Activated CD4-positive, CD25-positive, alpha-beta regulatory T cell (primary cell): Measurements from ENCODE around the gene PRELID1.
"Not testable (repeated sequence)": the region's sequence is repeated elsewhere in the genome, so short reads cannot be mapped to it uniquely, and the experiment has no call there.

Source experiments
- DNase-seq, 4 experiments: peaks; one replicate each; lab custom pipeline; 2025; lab: John Stamatoyannopoulos, UW

The PRELID1 gene

DNA sequence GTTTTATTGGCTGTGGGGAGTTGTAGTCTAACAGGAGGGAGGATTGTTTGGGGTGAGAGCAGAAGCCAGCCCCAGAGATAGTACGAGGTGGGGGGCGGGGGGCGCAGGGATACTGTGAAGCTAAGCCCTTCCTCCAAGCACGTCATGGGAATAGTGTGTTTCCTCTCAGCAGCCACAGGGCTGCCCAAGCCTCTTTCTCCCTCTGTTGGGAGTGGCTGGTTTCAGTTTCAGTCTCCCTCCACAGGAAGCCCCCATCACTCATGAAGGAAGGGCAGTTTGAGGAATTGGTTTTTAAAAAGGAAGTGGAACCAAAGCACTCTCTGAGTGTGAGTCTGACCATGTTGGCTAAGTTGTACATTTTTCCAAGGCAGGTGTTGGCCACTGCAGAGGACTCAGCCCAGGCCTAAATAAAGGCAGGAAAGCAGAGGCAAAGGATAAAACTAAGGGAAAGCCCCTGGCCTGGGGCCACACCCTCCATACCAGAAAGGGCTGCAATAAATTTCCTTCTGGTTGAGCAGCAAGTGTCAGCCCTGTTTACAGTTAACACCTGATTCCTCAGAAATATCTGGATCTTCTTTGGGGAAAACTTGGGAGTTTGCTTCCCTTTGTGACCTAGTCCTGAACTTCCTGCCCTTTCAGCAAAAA, 3.2 kb upstream of the PRELID1 start:
- DNase-seq: no peak

DNA sequence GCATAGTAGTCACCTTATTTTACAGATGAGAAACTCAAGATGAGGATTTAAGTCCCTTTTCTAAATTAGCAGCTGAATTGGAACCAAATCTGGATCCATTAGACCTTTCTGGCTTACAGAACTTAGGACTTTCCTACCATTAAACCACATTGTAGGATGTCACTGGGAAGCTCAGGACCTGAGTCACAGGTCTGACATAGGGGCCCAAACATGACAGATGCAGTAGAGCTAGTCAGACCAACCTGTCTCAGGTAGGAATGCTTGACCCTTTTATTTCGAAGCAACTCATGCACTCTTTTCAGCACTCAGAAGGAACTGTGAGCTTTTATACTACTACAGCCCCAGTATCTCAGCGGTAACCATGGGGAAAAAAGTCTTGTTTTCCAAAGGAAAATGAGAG, 2.6 kb upstream of the PRELID1 start:
- DNase-seq: no peak

DNA sequence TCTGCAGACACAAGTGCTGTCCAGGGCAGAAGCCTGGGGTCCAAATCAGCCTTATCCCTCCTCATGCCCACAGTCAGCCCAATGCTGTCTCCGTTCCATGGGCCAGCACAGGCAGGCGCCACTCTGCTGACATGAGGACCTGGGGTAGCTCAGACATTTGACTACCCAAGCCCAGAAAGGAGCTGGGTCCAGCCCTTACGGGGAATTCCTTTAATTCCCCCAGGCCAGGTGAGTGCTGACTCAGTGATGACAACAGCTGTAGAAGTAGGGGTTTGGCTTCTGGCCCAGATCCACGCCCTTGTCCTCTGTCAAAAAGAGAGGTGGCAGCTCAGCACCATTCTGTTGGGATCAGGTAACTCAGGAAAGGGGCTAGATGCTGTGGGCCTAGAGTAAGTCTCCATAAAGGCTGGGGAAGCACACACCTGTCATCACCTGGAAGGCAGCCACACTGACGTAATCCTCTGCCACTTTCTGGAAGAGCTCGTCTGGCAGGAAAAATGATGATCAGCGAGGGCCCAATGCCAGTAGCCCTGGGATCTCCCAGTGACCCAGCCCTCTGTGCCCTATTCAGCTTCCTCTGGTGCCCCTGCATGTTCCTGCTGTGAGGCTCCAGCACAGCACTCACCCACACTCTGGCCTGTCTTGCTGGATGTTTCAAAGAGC, 2.0 kb upstream of the PRELID1 start:
- no peak for DNase-seq

DNA sequence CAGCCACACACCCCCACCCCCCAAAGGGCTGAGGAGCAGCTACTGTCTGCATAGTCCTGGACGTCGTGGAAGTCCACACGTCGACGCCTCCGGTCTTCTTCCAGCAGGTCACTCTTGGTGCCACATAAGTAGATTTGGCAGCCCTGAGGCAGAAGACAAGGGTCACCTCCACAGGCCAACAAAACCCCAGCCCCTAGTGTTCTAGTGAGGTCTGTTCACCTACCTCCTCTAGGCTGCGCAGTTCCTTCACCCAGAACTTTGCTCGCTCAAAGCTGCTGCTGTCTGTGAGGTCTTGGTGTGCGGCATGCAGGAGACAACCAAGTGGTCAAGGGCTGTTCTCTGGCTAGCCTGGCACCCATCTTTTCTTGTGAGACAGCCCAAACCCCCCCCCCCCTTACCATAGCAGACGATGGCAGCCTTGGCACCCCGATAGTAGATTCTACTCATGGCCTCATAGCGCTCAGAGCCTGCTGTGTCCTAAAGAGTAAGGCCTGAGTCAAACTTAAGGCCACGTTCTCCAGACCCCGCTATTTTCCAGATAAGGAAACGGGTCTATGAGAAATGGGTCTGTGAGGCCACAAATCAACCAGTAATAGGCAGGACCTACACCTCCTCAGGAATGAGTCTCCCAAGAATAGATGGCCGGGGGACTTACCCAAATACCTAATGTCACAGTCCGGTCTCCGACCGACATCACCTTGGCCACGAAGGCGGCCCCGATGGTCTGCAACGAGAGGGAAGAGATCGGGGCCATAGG, 1.1 kb upstream of the PRELID1 start:
- DNase-seq: no peak

DNA sequence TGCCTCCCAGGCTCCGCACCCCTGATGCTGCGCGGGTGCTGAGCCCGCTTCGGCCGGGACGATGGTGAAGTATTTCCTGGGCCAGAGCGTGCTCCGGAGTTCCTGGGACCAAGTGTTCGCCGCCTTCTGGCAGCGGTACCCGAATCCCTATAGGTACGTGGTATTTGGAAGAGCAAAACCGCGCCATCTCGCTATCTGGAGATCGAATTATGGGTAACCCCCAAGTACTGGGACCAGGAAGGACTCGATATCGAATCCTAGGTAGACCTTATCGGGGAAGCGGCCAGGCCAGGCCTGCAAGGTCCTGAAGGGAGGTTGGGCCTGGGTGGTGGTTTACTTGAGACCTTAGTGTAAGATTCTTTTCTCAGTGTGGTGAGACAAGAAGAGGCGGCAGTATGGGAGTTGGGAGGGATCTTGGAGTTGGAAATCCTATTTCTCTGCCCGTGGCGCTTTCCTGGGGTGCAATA, 359 bp downstream of the PRELID1 start:
- no peak for DNase-seq

DNA sequence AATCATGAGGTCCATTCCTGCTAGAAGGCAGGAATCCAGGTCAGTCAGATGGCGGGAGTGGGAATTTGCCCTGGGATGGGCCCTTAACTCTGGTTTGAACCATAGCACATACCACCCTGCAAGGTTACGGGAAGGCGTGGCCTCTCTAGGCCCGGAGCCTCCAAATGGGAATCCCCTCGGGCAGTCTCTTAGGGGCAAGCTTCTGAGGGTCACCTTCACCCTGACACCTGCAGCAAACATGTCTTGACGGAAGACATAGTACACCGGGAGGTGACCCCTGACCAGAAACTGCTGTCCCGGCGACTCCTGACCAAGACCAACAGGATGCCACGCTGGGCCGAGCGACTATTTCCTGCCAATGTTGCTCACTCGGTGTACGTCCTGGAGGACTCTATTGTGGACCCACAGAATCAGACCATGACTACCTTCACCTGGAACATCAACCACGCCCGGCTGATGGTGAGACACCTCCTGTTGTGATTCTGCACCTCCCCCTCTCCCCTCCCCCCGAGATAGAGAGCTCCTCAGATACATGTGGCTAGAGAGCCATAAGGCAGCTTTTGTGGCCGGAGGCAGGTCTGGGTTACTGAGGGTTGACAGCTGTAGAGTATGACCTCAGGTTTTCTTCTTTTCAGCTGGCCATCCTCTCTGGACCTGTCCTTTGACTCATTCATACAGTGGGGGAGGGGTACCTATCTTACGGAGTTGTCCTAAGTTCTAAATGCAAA, 957 bp downstream of the PRELID1 start:
- DNase-seq: no peak

DNA sequence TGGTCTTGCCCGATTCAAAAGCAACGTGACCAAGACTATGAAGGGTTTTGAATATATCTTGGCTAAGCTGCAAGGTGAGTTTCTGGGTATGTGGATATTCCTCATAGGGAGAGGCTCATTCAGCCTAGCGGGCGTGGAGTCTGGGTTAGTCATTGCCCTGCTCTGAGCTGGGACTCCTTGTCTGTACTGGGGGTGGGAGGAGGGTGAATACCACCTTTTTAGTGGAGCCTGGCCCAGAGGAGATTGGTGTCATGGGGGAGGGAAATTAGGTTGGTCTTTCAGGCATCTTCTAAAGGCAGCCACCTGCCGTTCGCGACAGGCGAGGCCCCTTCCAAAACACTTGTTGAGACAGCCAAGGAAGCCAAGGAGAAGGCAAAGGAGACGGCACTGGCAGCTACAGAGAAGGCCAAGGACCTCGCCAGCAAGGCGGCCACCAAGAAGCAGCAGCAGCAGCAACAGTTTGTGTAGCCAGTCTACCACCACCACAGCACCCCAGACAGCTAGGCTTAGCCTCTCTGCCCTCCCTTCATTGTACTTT, 2.6 kb downstream of the PRELID1 start:
- not testable (repeated sequence) for DNase-seq

DNA sequence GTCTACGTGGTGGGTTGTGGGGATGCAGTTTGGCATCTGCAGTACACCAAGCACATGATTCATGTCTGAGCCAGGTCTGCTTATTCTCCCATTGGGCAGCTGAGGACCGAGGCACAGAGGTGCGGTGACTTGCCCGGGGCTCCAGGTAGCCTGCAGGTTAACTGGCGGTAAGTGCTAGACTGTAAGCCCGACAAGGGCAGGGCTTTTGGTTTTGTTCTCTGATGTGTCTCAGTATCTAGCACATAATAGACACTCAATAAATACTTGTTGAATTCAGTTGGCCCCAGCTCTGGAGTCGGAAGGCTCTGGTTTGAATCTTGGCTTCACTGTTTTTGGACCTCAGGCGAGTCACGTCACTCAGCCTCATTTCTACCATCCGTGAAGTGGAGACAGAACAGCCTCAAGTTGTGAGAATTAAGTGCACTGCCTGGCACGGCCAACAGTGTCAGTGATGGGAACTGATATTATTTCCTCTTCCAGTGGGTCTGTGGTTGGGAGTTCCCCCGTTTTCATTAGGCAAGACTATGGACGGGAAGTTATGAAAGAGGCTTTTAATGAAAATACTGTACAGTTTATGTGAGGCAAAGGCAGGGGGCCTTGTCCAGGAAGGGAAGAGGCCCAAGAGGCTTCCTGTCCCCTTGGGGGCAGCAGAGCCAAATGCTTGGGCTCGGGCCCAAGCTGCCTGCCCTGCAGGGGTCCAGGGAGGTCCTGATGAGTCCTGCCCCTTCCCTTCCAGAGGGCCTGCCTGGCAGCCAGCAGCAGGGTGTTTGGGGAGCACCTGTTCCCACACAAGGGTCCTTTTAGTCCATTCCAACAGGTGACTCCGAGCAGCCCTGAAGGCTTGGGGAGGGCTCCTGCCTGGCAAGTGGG, 3.3 kb downstream of the PRELID1 start:
- no peak for DNase-seq

DNA sequence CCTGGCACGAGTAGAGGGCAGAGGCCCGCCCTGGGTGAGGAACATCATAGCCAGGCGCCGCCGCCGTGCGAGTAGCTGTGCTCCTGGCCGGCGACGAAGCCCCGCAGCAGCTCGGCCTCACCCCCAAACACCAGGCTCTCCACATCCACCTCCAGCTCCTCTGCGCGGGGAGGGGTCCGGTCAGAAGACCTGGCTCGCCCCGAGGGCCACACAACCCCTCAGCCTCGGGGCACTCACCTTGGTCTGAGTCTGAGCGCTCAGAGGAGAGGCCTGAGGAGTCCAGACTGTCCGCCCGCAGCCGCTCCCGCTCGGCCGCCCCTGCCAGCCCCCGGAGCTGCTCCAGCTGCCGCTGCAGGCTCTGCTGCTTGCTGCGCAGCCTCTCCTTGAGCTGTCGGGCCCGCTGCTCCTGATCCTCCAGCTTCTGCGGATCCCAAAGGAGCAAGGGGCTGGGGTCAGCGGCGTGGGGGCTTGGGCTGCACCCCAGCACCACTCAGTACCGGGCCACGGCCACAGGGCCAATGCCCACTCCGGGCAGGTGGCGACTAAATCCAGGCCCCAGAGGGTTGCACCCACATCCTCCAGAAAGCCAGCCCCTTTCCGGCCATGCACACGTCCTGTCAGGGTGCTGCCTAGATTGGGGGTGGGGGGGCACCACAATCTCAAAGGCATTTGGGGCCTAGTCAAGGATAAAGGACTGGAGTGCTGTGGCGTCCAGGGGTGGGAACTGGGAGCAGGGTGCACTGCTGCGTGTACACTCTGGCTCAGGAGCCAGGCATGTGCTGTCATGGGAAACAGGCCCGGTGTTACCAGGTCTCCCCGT, 4.2 kb downstream of the PRELID1 start:
- DNase-seq: no peak

DNA sequence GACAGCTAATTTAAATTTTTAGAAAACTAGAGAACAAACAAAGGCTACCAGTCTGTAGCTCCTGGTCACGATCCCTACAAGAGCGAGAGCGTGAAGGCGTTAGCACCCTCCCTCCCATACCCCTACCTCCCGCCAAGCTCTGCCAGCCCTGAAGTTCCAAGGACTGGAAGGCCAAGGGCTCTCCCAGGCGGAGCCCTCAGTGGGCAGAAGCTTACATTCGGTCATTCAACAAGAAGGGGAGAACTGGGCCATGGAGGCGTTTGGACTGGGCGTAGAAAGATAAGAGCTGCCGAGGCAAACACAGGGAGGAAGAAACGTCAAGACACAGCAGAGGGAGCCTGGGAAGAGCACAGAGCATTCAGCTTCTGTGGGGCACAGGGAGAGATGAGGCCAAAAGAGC, 5.1 kb downstream of the PRELID1 start:
- DNase-seq: no peak

DNA sequence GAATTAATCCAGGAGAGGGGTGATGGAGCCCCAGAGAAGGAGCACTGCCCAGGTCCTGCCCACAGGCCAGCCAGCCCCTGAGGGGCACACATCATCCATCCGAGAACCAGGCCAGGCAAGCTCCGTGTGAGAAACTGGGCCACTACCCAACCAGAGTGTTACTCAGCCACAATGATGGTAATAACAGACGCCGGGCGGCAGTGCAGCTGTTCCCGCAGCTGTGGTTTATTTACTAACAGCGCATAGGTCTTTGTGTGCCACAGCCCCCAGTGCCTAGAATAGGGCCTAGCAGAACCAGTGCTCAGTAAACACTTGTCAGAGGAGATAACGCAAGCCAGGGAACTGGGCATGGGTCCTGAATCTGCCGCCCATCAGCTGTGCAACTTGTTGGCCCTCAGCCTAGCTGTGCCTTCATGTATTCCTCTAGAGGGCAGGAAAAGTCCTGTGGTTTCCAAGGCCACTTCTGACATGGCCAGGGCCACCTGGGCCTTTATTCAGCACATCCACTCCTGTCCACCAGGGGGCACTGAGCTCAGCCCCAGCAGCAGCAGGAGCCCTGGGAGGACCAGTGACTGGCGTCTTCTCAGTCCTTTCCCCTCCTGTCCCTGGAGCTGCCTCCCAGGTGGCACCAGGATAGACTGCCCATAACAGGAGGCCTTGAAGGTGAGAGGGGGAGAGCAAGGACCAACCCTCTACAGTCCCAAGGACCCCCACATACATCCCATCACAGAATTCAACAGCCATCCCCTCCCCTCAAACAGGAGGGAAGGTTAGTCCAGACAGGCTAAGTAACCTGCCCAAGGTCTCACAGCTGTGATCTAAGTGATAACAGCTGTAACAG, 6.0 kb downstream of the PRELID1 start:
- peak in 3 of 4 experiments; percentile 31 to 44 (median 40) for DNase-seq

DNA sequence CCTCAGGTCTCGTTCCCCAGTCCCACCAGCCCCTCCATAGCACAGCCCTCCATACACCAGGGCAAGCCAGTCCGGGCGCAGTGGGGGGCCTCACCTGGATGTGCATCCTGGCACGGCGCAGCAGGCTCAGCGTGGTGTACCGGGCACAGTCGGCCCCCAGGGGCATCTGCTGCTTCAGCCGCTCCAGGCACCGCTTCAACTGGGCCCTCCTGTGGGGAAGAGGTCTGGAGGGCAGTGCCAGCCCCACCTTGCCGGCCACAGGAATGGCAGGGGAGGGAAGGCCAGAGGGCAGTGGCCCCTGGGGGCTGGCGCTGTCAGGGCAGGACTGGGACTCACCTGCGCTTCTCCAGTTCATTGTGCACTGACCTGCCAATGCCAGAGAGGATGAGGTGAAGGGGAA, 6.7 kb downstream of the PRELID1 start:
- DNase-seq: no peak

DNA sequence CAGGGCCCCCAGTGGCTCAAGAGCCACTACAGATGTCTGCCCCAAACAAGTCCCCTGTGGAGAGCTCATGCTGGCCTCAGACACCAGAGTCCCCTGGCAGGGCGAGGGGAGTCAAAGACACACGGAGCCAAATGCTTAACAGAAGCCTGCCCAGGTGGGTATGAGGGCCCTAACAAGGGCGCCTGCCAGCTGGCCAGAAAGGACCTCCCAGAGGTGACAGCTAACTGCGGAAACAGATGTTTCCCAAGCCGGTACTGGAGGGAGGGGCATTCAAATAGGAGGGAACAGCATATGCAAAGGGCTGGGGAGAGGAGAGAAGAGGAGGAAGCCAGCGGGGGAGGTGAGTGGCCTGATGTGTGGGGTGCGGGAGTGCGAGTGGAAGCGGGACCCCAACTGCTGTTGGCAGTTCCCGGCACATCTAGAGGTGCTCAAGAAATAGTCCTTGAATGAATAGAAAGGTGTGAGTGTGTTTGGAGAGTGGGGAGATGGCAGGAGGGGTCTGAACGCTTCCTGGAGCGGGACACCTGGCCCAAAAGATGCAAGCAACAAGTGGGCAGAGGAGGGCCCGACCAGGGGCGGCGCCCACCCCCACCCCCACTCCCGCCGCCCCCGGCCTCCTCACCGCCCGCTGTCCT, 7.3 kb downstream of the PRELID1 start:
- DNase-seq: no peak

DNA sequence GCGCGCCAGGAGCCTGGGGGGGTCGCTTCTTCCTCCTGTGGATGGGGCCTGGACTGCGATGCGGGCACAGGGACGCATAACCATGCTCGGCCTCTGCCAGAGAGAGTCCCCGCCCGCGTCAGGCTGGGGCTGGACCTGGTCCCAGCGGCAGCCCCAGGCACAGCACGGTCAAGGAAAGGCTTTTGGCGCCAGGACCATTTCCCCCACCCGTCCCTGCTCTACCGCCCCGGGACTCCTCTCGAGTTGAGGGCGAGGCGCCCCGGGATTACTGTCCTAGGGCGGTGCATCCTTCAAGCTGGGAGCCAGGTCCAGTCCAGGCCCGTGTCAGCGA, 7.8 kb downstream of the PRELID1 start:
- no peak for DNase-seq

DNA sequence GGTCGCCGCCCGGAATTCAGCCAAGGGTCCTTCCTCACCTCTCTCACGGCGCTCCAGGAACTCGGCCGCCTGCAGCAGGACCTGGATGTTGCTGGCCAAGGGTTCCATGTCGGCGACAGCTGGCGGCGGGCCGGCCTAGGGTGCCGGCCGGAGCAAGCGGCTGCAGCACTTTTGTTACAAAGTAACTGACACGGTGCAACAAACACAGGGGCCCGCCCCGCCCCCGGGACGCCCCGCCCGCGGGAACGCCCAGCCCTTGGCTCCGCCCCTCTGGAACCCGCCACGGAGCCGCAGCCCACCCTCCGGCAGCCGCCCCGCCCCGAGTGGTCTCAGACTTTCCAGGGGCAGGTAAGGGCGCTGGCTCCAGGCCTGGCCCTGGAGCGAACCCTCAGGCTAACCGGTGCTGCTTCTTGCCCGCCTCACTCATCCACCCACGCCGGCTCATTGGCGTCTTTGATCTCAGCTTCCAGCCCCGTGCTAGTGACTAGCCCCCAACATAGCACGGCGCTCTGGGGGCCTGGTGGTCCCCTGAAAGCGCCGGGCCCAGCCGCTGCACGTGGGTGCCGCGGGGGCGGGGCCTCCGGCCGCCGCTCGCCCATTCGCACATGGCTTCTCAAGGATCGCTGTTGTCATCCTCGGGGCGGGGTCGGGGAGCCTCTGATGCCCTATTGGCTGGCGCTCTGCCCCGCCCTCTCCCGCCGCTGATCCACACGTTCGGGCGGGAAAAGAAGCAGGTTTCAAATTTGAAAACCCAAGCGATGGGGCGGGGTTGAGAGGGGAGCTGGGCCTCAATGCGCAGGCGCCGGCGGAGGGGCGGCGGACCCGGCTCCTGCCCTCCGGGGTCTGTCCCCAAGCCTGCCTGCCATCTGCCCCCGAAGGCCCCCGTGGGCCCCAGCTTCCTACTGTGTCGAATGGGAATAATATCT, 8.4 kb downstream of the PRELID1 start, which contains the start of gene MXD3:
TSS of gene MXD3 (minus strand) at position 176 of the 926 bp plus-strand sequence. CDS start at position 108, 68 bp downstream.
- peak; percentile 88 to 92 (median 90) for DNase-seq

DNA sequence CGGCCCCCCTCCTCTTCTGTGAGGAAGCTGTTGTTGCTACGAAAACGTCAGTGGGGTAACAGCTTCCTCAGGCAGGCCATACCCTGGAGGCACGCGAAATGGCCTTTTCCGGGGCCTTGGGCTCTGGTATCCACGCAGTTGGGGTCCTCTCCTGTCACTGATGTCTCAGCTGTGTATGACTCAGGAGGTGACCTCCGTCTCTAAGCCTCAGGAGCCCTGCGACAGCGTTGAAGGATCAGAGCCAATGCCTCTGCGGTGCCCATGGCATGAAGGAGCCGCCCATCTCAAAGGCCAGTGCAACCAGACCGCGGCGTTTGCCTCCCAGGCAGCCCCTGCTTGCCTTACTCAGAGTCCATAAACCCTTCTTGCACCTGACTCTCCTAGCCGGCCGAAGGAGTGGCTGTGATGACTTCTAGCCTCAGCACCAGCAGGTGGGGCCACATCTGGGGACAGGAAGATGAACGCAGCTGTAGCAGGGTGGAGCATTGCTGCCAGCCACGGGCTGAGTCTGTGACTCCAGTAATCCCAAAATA, 9.1 kb downstream of the PRELID1 start:
- DNase-seq: no peak

DNA sequence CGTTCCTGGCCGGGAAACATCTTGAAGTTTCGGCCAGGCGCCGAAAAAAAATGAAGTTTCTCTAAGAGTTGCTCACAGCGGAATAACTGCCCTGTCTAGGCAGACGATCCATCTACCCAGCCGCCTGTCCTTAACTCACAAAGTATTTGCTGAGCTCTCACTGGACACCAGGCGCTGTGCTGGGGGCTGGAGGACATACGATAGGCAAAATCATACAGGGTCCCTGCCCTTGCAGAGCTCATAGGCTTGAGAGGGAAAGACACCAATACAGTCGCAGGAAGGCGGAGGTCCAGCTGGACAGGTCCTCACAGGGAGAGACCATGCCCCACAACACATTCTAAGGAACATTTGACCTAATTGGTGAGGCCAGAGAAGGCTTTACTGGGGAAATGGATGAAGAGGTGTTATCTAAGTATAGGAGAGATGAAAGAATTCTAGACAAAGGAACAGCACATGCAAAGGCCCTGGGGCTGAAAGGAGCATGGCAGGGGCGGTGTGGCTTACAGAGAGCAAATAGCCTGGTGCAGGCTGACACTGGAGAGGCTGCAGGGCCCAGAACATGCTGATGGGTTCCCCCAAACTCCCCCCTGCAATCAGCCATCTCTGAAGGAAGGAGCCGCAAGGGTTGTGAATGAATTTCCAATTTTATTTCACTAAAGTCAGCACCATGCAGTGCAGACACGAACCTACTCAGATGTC, 10.1 kb downstream of the PRELID1 start:
- DNase-seq: no peak
